Measurements from ENCODE around the gene KLF5. TPM values are rescaled to one million over a fixed set of nuclear protein-coding genes. Genes with fewer than 3 reads are reported as not detected.

KLF5 gene
- total and polyA plus RNA-seq, 4 donors, result 1.5 to 26.2 (median 4.2) TPM

DNA sequence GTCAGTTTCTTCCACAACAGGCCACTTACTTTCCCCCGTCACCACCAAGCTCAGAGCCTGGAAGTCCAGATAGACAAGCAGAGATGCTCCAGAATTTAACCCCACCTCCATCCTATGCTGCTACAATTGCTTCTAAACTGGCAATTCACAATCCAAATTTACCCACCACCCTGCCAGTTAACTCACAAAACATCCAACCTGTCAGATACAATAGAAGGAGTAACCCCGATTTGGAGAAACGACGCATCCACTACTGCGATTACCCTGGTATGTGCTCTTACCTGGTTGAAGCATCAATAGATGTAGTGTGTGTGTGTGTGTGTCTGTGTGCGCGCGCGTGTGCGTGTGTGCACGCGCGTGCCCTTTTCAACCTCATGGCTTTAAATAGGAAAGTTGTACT lies 3.7 kb downstream of the KLF5 start:
- DNase-seq (no peak), ATAC-seq (ENCODE audit: low FRiP score) (no peak)
- H3K4me1 ChIP-seq (ENCODE audit: control insufficient read depth in 1 of 2, insufficient read depth in 2 of 2, low read length in 2 of 2), result no peaks in the 10 kb centered on the region
- H3K27me3 ChIP-seq (ENCODE audit: control insufficient read depth in 1 of 2, insufficient read depth in 2 of 2, low read length in 1 of 2), result no peaks in the 10 kb centered on the region
- peaks cover 0 to 3% of the 10 kb centered on the region in 2 donors for H3K36me3 ChIP-seq (ENCODE audit: control insufficient read depth in 1 of 2, insufficient read depth in 2 of 2, low read length in 1 of 2)
- WGBS, 2 donors, result 96% methylated on average over 13 of the region's 13 CpGs
- intact Hi-C loops (cut with DNase I), result no loop called here
- H3K4me3 ChIP-seq (ENCODE audit: low read length in 2 of 2), result no peak overlapping the region
- no peak overlapping the region for H3K27ac ChIP-seq (ENCODE audit: low read depth in 1 of 2, low read length in 2 of 2)
- H3K9me3 ChIP-seq (ENCODE audit: control insufficient read depth, low read length), result no peaks in the 10 kb centered on the region

DNA sequence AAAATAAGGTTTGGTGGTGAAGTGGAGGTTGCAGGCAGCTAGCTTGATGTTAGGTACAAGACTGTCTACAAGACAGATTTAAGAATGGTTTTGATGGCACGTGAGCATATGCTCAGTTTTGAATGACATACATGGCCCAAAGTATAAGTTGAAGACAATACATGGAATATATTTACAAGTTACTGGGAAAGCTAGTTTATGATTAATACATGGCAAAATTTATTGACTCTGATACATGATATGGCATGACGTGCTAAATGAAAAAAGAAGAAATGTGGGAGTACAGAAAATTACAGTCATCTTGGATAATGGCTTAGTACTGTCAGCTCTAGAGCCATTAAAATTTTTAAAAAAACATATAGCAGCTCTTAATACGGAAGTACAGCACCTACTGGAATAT lies 4.4 kb downstream of the KLF5 start:
- WGBS, 2 donors, result 76 to 80% methylated on average over 3 of the region's 3 CpGs
- intact Hi-C loops (cut with DNase I), result no loop called here
- H3K4me3 ChIP-seq (ENCODE audit: low read length in 2 of 2), result no peak overlapping the region

GRCh38 chr13:73065036-73065435 lies 6.2 kb downstream of the KLF5 start:
- WGBS, 2 donors, result 50 to 56% methylated on average over 2 of the region's 2 CpGs
- ATAC-seq (ENCODE audit: low FRiP score), result no peak
- H3K4me1 ChIP-seq (ENCODE audit: control insufficient read depth in 1 of 2, insufficient read depth in 2 of 2, low read length in 2 of 2), result peaks cover 0 to 2% of the 10 kb centered on the region in 2 donors

More for the DNA sequence above, 4.4 kb downstream of the KLF5 start:
- Histone ChIP-seq H3K36me3 (ENCODE audit: control insufficient read depth in 1 of 2, insufficient read depth in 2 of 2, low read length in 1 of 2) (peaks cover 0 to 4% of the 10 kb centered on the region in 2 donors), H3K9me3 (ENCODE audit: control insufficient read depth, low read length) (no peaks in the 10 kb centered on the region), H3K27me3 (ENCODE audit: control insufficient read depth in 1 of 2, insufficient read depth in 2 of 2, low read length in 1 of 2) (no peaks in the 10 kb centered on the region), H3K4me1 (ENCODE audit: control insufficient read depth in 1 of 2, insufficient read depth in 2 of 2, low read length in 2 of 2) (peaks cover 0 to 2% of the 10 kb centered on the region in 2 donors), H3K27ac (ENCODE audit: low read depth in 1 of 2, low read length in 2 of 2) (no peak overlapping the region)
- DNase-seq, result no peak
- ATAC-seq (ENCODE audit: low FRiP score), result no peak

GRCh38 chr13:73065665-73066340 lies 7.0 kb downstream of the KLF5 start:
- Histone ChIP-seq H3K9me3 (ENCODE audit: control insufficient read depth, low read length) (no peaks in the 10 kb centered on the region), H3K36me3 (ENCODE audit: control insufficient read depth in 1 of 2, insufficient read depth in 2 of 2, low read length in 1 of 2) (peaks cover 0 to 4% of the 10 kb centered on the region in 2 donors), H3K4me3 (ENCODE audit: low read length in 2 of 2) (no peak overlapping the region), H3K27ac (ENCODE audit: low read depth in 1 of 2, low read length in 2 of 2) (no peak overlapping the region), H3K4me1 (ENCODE audit: control insufficient read depth in 1 of 2, insufficient read depth in 2 of 2, low read length in 2 of 2) (peaks cover 0 to 2% of the 10 kb centered on the region in 2 donors), H3K27me3 (ENCODE audit: control insufficient read depth in 1 of 2, insufficient read depth in 2 of 2, low read length in 1 of 2) (no peaks in the 10 kb centered on the region)
- DNase-seq (no peak), ATAC-seq (ENCODE audit: low FRiP score) (no peak)
- 96 to 97% methylated on average over 7 of the region's 7 CpGs for WGBS, 2 donors
- intact Hi-C loops (cut with DNase I), result no loop called here

More at GRCh38 chr13:73065036-73065435, 6.2 kb downstream of the KLF5 start:
- Histone ChIP-seq H3K36me3 (ENCODE audit: control insufficient read depth in 1 of 2, insufficient read depth in 2 of 2, low read length in 1 of 2) (peaks cover 0 to 4% of the 10 kb centered on the region in 2 donors), H3K27me3 (ENCODE audit: control insufficient read depth in 1 of 2, insufficient read depth in 2 of 2, low read length in 1 of 2) (no peaks in the 10 kb centered on the region), H3K4me3 (ENCODE audit: low read length in 2 of 2) (no peak overlapping the region), H3K9me3 (ENCODE audit: control insufficient read depth, low read length) (no peaks in the 10 kb centered on the region), H3K27ac (ENCODE audit: low read depth in 1 of 2, low read length in 2 of 2) (no peak overlapping the region)
- intact Hi-C loops (cut with DNase I), result no loop called here
- no peak for DNase-seq

DNA sequence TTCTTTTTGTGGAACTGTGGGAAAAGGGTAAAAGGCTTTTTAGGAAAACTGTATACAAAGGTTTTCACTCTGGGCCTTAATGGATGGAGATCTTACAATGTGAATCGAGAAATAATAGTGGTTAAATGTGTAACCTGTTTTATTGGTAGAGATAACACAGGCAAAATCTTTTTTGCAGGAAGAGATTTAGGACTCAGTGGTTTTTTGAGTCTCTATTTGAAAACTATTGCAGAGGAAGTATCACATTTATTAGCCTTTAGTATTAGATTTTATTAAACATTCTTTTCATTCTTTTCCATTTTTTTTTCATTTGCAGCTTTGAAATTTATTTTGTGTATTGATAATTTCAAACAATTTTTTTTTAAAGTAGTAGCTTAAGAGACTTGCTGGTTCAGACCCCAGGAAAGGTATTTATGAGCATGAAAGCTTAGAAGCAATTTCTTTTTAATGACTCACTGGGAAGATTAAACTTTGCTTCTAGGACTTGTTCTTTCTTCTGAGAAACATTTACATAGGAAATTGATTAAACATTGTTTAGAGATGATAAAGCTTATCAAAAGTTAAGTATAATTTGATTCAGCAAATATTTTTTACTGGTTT lies 10.5 kb downstream of the KLF5 start:
- Histone ChIP-seq H3K9me3 (ENCODE audit: control insufficient read depth, low read length) (no peaks in the 10 kb centered on the region), H3K27ac (ENCODE audit: low read depth in 1 of 2, low read length in 2 of 2) (no peak overlapping the region), H3K27me3 (ENCODE audit: control insufficient read depth in 1 of 2, insufficient read depth in 2 of 2, low read length in 1 of 2) (no peaks in the 10 kb centered on the region), H3K4me1 (ENCODE audit: control insufficient read depth in 1 of 2, insufficient read depth in 2 of 2, low read length in 2 of 2) (peaks cover 2% of the 10 kb centered on the region in 2 donors), H3K36me3 (ENCODE audit: control insufficient read depth in 1 of 2, insufficient read depth in 2 of 2, low read length in 1 of 2) (peaks cover 0 to 2% of the 10 kb centered on the region in 2 donors), H3K4me3 (ENCODE audit: low read length in 2 of 2) (no peak overlapping the region)
- intact Hi-C loops (cut with DNase I), result no loop called here
- ATAC-seq (ENCODE audit: low FRiP score), result no peak
- DNase-seq, result no peak
- WGBS, 2 donors, result 94 to 97% methylated on average over 1 of the region's 1 CpG

DNA sequence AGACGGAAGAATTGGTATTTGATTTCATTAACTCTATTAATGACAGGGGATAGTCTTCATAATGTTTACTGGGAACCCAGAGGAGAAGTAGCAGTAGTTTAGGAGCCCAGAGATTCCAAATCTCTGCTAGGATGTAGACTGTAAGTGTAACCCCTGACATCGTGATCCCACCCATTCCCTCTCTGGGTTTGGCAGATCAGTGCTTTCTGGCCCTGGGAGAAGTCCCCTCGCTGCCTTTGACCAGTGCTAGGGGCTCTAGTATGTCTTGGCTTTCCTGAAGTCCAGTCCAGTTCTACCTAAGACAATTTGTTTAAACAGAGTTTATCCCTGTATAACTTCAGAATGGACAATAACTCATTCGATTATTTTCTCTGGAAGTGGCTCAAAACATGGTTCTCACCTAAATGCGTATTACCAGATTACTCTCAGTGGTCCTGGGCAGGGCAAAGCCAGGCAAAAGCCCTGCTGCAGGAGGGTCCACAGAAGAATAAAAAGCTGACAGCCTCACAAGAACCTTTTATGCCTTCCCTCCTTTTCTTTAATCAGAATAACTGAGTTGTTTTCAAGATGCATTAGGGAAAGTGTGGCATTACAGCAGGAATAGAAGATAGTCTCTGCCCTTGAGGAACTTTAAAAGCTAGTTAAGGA lies 11.8 kb downstream of the KLF5 start:
- no peaks in the 10 kb centered on the region for H3K27me3 ChIP-seq (ENCODE audit: control insufficient read depth in 1 of 2, insufficient read depth in 2 of 2, low read length in 1 of 2)
- H3K4me1 ChIP-seq (ENCODE audit: control insufficient read depth in 1 of 2, insufficient read depth in 2 of 2, low read length in 2 of 2), result peaks cover 2% of the 10 kb centered on the region in 2 donors
- H3K36me3 ChIP-seq (ENCODE audit: control insufficient read depth in 1 of 2, insufficient read depth in 2 of 2, low read length in 1 of 2), result peaks cover 0 to 3% of the 10 kb centered on the region in 2 donors
- DNase-seq (no peak), ATAC-seq (ENCODE audit: low FRiP score) (no peak)
- 93 to 95% methylated on average over 5 of the region's 5 CpGs for WGBS, 2 donors
- intact Hi-C loops (cut with DNase I), result no loop called here
- no peak overlapping the region for H3K4me3 ChIP-seq (ENCODE audit: low read length in 2 of 2)
- H3K27ac ChIP-seq (ENCODE audit: low read depth in 1 of 2, low read length in 2 of 2), result no peak overlapping the region
- H3K9me3 ChIP-seq (ENCODE audit: control insufficient read depth, low read length), result no peaks in the 10 kb centered on the region

- H3K36me3 ChIP-seq (ENCODE audit: control insufficient read depth in 1 of 2, insufficient read depth in 2 of 2, low read length in 1 of 2), result peaks cover 0 to 4% of the 10 kb centered on the region in 2 donors
- no peak for ATAC-seq (ENCODE audit: low FRiP score)
- peaks cover 2% of the 10 kb centered on the region in 2 donors for H3K4me1 ChIP-seq (ENCODE audit: control insufficient read depth in 1 of 2, insufficient read depth in 2 of 2, low read length in 2 of 2)
- no peak overlapping the region for H3K4me3 ChIP-seq (ENCODE audit: low read length in 2 of 2)
- H3K27me3 ChIP-seq (ENCODE audit: control insufficient read depth in 1 of 2, insufficient read depth in 2 of 2, low read length in 1 of 2), result no peaks in the 10 kb centered on the region
- H3K27ac ChIP-seq (ENCODE audit: low read depth in 1 of 2, low read length in 2 of 2), result no peak overlapping the region
- no peaks in the 10 kb centered on the region for H3K9me3 ChIP-seq (ENCODE audit: control insufficient read depth, low read length)
- intact Hi-C loops (cut with DNase I), result no loop called here
- no peak for DNase-seq
- WGBS, 2 donors, result 63 to 70% methylated on average over 10 of the region's 10 CpGs
Measured at GRCh38 chr13:73072239-73072900, 13.6 kb downstream of the KLF5 start.

DNA sequence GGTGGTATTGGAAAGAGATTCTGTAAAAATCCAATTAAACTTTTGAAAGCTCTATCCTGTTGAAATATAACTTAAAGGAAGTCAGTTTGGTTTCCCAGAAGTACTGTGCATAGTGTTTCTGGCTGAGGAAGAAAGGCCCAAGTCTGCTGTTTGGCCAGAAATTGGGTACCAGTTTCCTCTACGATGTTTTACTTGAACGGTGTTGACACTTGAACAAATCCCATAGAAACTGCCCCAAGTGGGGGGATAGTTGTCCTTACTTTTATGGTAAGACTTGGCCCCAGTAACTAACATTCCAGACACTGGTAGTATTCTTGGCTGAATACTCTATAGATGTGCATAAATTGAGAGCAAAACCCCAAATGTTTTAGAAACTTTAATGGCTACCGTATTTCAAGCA lies 14.2 kb downstream of the KLF5 start:
- WGBS, 2 donors, result 18 to 36% methylated on average over 3 of the region's 3 CpGs

More for the DNA sequence above, 14.2 kb downstream of the KLF5 start:
- DNase-seq (no peak), ATAC-seq (ENCODE audit: low FRiP score) (no peak)
- Histone ChIP-seq H3K4me1 (ENCODE audit: control insufficient read depth in 1 of 2, insufficient read depth in 2 of 2, low read length in 2 of 2) (peaks cover 0 to 2% of the 10 kb centered on the region in 2 donors), H3K27ac (ENCODE audit: low read depth in 1 of 2, low read length in 2 of 2) (peak overlapping the region in 1 of 2 donors; percentile 48), H3K9me3 (ENCODE audit: control insufficient read depth, low read length) (no peaks in the 10 kb centered on the region), H3K36me3 (ENCODE audit: control insufficient read depth in 1 of 2, insufficient read depth in 2 of 2, low read length in 1 of 2) (peaks cover 0 to 3% of the 10 kb centered on the region in 2 donors), H3K27me3 (ENCODE audit: control insufficient read depth in 1 of 2, insufficient read depth in 2 of 2, low read length in 1 of 2) (no peaks in the 10 kb centered on the region), H3K4me3 (ENCODE audit: low read length in 2 of 2) (peak overlapping the region in 1 of 2 donors; percentile 5)
- intact Hi-C loops (cut with DNase I), result no loop called here
